Keratinocyte (primary cell): Measurements from ENCODE around the gene SLC31A2. TPM values are rescaled to one million over a fixed set of nuclear protein-coding genes. Genes with fewer than 3 reads are reported as not detected.

Source experiments
- DNase-seq: peaks from one replicate; pipeline ENCODE4 v3.0.0-alpha.2; 2011; ENCODE audit warnings: low read depth, missing footprints, low spot score
- FAIRE-seq: peaks from 2 replicates; lab custom pipeline; 2011; peaks lifted over from hg19 to GRCh38; lab: Jason Lieb, UNC
- H2AFZ ChIP-seq: 2 replicates; pipeline ENCODE4 v1.6.0; 2012; ENCODE audit warnings: low read length, control low read depth, inconsistent platforms; ENCODE audit not compliant: control insufficient read depth
- H3K27ac ChIP-seq: 2 replicates; pipeline ENCODE4 v1.5.1; 2011; ENCODE audit warnings: low read length; ENCODE audit not compliant: control insufficient read depth, insufficient read depth
- H3K27me3 ChIP-seq: 3 replicates; pipeline ENCODE4 v1.6.0; 2011; ENCODE audit warnings: low read length; ENCODE audit not compliant: control insufficient read depth, insufficient read depth; ENCODE audit errors: extremely low read depth
- H3K36me3 ChIP-seq, 2 experiments: 2 replicates in 1 of 2; 3 replicates in 1 of 2; pipeline ENCODE4 v1.5.1; 2011; ENCODE audit warnings: low read length in 2 of 2, mild to moderate bottlenecking in 1 of 2; ENCODE audit not compliant: control insufficient read depth in 2 of 2, insufficient read depth in 2 of 2; ENCODE audit errors: extremely low read depth in 1 of 2
- H3K4me1 ChIP-seq: 3 replicates; pipeline ENCODE4 v1.5.1; 2011; ENCODE audit warnings: low read length; ENCODE audit not compliant: control insufficient read depth, insufficient read depth; ENCODE audit errors: extremely low read depth
- H3K4me2 ChIP-seq: 3 replicates; pipeline ENCODE4 v1.6.0; 2011; ENCODE audit warnings: low read depth, low read length; ENCODE audit not compliant: control insufficient read depth, insufficient read depth; ENCODE audit errors: extremely low read depth
- H3K4me3 ChIP-seq, 3 experiments: fragments of 200-600 bp in 1 of 3; sonication (generic) in 1 of 3; 2 replicates in 2 of 3; 3 replicates in 1 of 3; pipeline ENCODE4 v1.5.1; 2011 to 2016; ENCODE audit warnings: low read length in 3 of 3, mild to moderate bottlenecking in 3 of 3, control low read depth in 2 of 3, inconsistent platforms in 1 of 3, low read depth in 1 of 3, mixed read lengths in 1 of 3, mixed run types in 1 of 3, moderate library complexity in 1 of 3; ENCODE audit not compliant: control insufficient read depth in 2 of 3, insufficient read depth in 2 of 3; ENCODE audit errors: extremely low read depth in 1 of 3
- H3K79me2 ChIP-seq: 2 replicates; pipeline ENCODE4 v1.6.0; 2012; ENCODE audit warnings: low read length; ENCODE audit not compliant: control insufficient read depth, insufficient read depth
- H3K9ac ChIP-seq: 3 replicates; pipeline ENCODE4 v1.6.0; 2011; ENCODE audit warnings: low read length; ENCODE audit not compliant: control insufficient read depth, insufficient read depth; ENCODE audit errors: extremely low read depth
- H3K9me1 ChIP-seq: 3 replicates; pipeline ENCODE4 v1.6.0; 2011; ENCODE audit warnings: low read length; ENCODE audit not compliant: control insufficient read depth, insufficient read depth; ENCODE audit errors: extremely low read depth
- H3K9me3 ChIP-seq: 2 replicates; pipeline ENCODE4 v1.5.1; 2012; ENCODE audit warnings: low read depth, low read length; ENCODE audit not compliant: control insufficient read depth
- H4K20me1 ChIP-seq: 3 replicates; pipeline ENCODE4 v1.6.0; 2011; ENCODE audit warnings: low read length; ENCODE audit not compliant: control insufficient read depth, insufficient read depth; ENCODE audit errors: extremely low read depth
- CTCF ChIP-seq, 3 experiments: IDR thresholded peaks in 1 of 3; conservative IDR thresholded peaks in 1 of 3; optimal IDR thresholded peaks in 1 of 3; 2 replicates in 2 of 3; 3 replicates in 1 of 3; pipeline versions ENCODE3 to v1.5.1; 2011; ENCODE audit warnings: low read length in 3 of 3, mild to moderate bottlenecking in 3 of 3, moderate library complexity in 2 of 3, control low read depth in 1 of 3, inconsistent platforms in 1 of 3; ENCODE audit not compliant: insufficient read depth in 2 of 3; ENCODE audit errors: extremely low read depth in 1 of 3
- EZH2 ChIP-seq: IDR thresholded peaks from one replicate; pipeline ENCODE4 v1.6.1; 2012; ENCODE audit warnings: inconsistent platforms, mild to moderate bottlenecking, low read length, moderate library complexity
- dilution Hi-C: fragments of 300-500 bp; cut with MboI; formaldehyde crosslinking; loops from one replicate; pipeline ENCODE4 v1.7.0; 2020; ENCODE audit warnings: low sequenced_read_pairs; ENCODE audit not compliant: extremely low pct_ligation_motif_present
- polyA plus RNA-seq, 5 experiments: library from polyadenylated mRNA; depleted of rRNA in 3 of 5; stranded (reverse) in 3 of 5; stranded (forward) in 1 of 5; unstranded in 1 of 5; fragments of >200 nt; gene quantifications; 1 replicate in 1 of 5; 2 replicates in 3 of 5; 3 replicates in 1 of 5; pipeline versions ENCODE4 v1.2.1 to v1.2.3, GENCODE V29; 2011 to 2012; ENCODE audit warnings: missing spikeins in 2 of 5, low read depth in 1 of 5, low replicate concordance in 1 of 5

SLC31A2 gene
- polyA plus RNA-seq, 1 donor (not counting 4 experiments of a cell fraction or from before 2014, with no cell fraction given) = 111 TPM

DNA sequence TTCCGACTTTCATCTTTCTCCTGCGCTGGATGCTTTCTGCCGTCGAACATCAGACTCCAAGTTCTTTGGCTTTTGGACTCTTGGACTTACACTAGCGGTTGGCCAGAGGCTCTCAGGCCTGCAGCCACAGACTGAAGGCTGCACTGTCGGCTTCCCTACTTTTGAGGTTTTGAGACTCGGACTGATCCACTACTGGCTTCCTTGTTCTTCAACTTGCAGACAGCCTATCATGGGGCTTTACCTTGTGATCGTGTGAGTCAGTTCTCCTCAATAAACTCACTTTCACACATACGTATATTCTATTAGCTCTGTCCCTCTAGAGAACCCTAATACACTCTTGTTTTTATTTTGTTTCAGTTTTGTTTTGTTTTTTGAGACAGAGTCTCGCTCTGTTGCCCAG is 60.0 kb downstream of the SLC31A2 start:
- Histone ChIP-seq H2AFZ (no peak overlapping the region), H3K9ac (no peak overlapping the region), H3K79me2 (peaks cover 22% of the 10 kb centered on the region), H3K9me3 (no peaks in the 10 kb centered on the region), H3K4me1 (no peaks in the 10 kb centered on the region), H3K4me2 (no peak overlapping the region), H3K27ac (no peak overlapping the region), H3K4me3 (no peak overlapping the region), H3K36me3 (peaks cover 5 to 10% of the 10 kb centered on the region in 2 experiments), H3K9me1 (no peaks in the 10 kb centered on the region), H3K27me3 (no peaks in the 10 kb centered on the region), H4K20me1 (no peaks in the 10 kb centered on the region)
- FAIRE-seq (no peak), DNase-seq (no peak)
- TF ChIP-seq CTCF (optimal IDR thresholded peaks at IDR 0.05 in 1 of 3, IDR thresholded peaks at IDR 0.05 in 1 of 3, conservative IDR thresholded peaks at IDR 0.05 in 1 of 3; ENCODE audit: extremely low read depth in 1 of 3, insufficient read depth in 2 of 3, low read length in 3 of 3) (no peak), EZH2 (no peak)
- dilution Hi-C loops = no loop called here

Other genes with a start within 250 kb of the SLC31A2 start
- gene ZNF883, start 138.8 kb upstream of the SLC31A2 start, polyA plus RNA-seq = 0.90 to 1.00 TPM (median 0.98 TPM) in 3 replicates
- gene ZFP37, start 94.3 kb upstream of the SLC31A2 start, polyA plus RNA-seq = 0.24 to 0.72 TPM (median 0.41 TPM) in 3 replicates
- gene FKBP15, start 70.3 kb downstream of the SLC31A2 start, polyA plus RNA-seq = 22.4 to 31.4 TPM (median 22.7 TPM) in 3 replicates
- 15.7 to 21.1 TPM (median 20.3 TPM) in 3 replicates for gene SLC31A1, start 70.5 kb downstream of the SLC31A2 start, polyA plus RNA-seq
- gene CDC26, start 124.6 kb downstream of the SLC31A2 start, polyA plus RNA-seq = 24.0 to 56.8 TPM (median 43.5 TPM) in 3 replicates
- gene PRPF4, start 124.7 kb downstream of the SLC31A2 start, polyA plus RNA-seq = 22.1 to 46.4 TPM (median 28.8 TPM) in 3 replicates
- gene RNF183, start 152.4 kb downstream of the SLC31A2 start, polyA plus RNA-seq = 0.10 TPM in 1 of 3 replicates, not detected in the others
- gene WDR31, start 189.3 kb downstream of the SLC31A2 start, polyA plus RNA-seq = 0.94 to 2.3 TPM (median 1.2 TPM) in 3 replicates
- gene BSPRY, start 198.5 kb downstream of the SLC31A2 start, polyA plus RNA-seq = 0.41 to 0.54 TPM (median 0.54 TPM) in 3 replicates
- gene HDHD3, start 226.0 kb downstream of the SLC31A2 start, polyA plus RNA-seq = 14.7 to 27.9 TPM (median 16.5 TPM) in 3 replicates